ENCODE measurements around the gene TRMT10B. TPM values are rescaled to one million over a fixed set of nuclear protein-coding genes. Genes with fewer than 3 reads are reported as not detected.

Gene TRMT10B
- total and polyA plus RNA-seq, 2 of the 13 experiments (the other 11 are each of a cell fraction or from before 2014, with no cell fraction given): 3.1 to 3.9 TPM

GRCh38 chr9:37753489-37754190, at the start of gene TRMT10B (continued):
- TF ChIP-seq UBTF (CRISPR knock-in tag; IDR thresholded peaks at IDR 0.05): 0 out of 2 replicates have a peak, but pooled peaks have one; percentile 44
- no peak for TF ChIP-seq TCF7 (IDR thresholded peaks at IDR 0.05; ENCODE audit: low read depth)
- TF ChIP-seq, protein P1, sequence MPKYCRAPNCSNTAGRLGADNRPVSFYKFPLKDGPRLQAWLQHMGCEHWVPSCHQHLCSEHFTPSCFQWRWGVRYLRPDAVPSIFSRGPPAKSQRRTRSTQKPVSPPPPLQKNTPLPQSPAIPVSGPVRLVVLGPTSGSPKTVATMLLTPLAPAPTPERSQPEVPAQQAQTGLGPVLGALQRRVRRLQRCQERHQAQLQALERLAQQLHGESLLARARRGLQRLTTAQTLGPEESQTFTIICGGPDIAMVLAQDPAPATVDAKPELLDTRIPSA (CRISPR knock-in tag; IDR thresholded peaks at IDR 0.05; ENCODE audit: borderline replicate concordance): no peak
- TF ChIP-seq SRSF4 (IDR thresholded peaks at IDR 0.05; ENCODE audit: low read depth, low read length, poor library complexity, severe bottlenecking): no peak
- no peak for TF ChIP-seq MED8 (CRISPR knock-in tag; IDR thresholded peaks at IDR 0.05; ENCODE audit: insufficient replicate concordance)
- no peak for TF ChIP-seq ZNF7 (CRISPR knock-in tag; IDR thresholded peaks at IDR 0.05)
- TF ChIP-seq ELF4 (CRISPR knock-in tag; IDR thresholded peaks at IDR 0.05; ENCODE audit: borderline replicate concordance): no peak
- TF ChIP-seq ZNF879 (CRISPR knock-in tag; IDR thresholded peaks at IDR 0.05): no peak
- no peak for TF ChIP-seq ZNF724P (CRISPR knock-in tag; IDR thresholded peaks at IDR 0.05; ENCODE audit: borderline replicate concordance)
- TF ChIP-seq SALL2 (CRISPR knock-in tag; IDR thresholded peaks at IDR 0.05): no peak
- TF ChIP-seq CBX5 (CRISPR knock-in tag; IDR thresholded peaks at IDR 0.05; ENCODE audit: borderline replicate concordance): no peak
- peak; percentile 32; the same call in 1 of the 2 replicates for TF ChIP-seq SALL1 (CRISPR knock-in tag; IDR thresholded peaks at IDR 0.05)
- TF ChIP-seq GLI4 (CRISPR knock-in tag; IDR thresholded peaks at IDR 0.05; ENCODE audit: borderline replicate concordance): no peak
- no peak for TF ChIP-seq HMG20B (CRISPR knock-in tag; conservative IDR thresholded peaks at IDR 0.05)
- TF ChIP-seq THAP7 (CRISPR knock-in tag; IDR thresholded peaks at IDR 0.05): no peak
- no peak for TF ChIP-seq NFE2L2 (IDR thresholded peaks at IDR 0.05; ENCODE audit: low read length)
- no peak; the same call in 1 of the 2 replicates for TF ChIP-seq MYC (CRISPR knock-in tag; IDR thresholded peaks at IDR 0.05; ENCODE audit: borderline replicate concordance)
- no peak for TF ChIP-seq BCL6 (CRISPR knock-in tag; IDR thresholded peaks at IDR 0.05)
- TF ChIP-seq MTA1 (CRISPR knock-in tag; IDR thresholded peaks at IDR 0.05; ENCODE audit: borderline replicate concordance): no peak
- no peak for TF ChIP-seq ZNF441 (CRISPR knock-in tag; IDR thresholded peaks at IDR 0.05; ENCODE audit: borderline replicate concordance)
- no peak for TF ChIP-seq HNRNPK (IDR thresholded peaks at IDR 0.05; ENCODE audit: low read depth, low read length, poor library complexity, severe bottlenecking)
- no peak; the same call in 1 of the 2 replicates for TF ChIP-seq SPEN (CRISPR knock-in tag; IDR thresholded peaks at IDR 0.05; ENCODE audit: low read depth)
- no peak for TF ChIP-seq ZNF276 (CRISPR knock-in tag; IDR thresholded peaks at IDR 0.05; ENCODE audit: low read depth)
- TF ChIP-seq TBP (CRISPR knock-in tag; IDR thresholded peaks at IDR 0.05): no peak
- TF ChIP-seq EED (CRISPR knock-in tag; IDR thresholded peaks at IDR 0.05): no peak
- no peak for TF ChIP-seq RELA (CRISPR knock-in tag; IDR thresholded peaks at IDR 0.05)
